M059J (cell line): ENCODE data around the gene SUN3. TPM values are rescaled to one million over a fixed set of nuclear protein-coding genes. Genes with fewer than 3 reads are reported as not detected.
"Not testable (repeated sequence)": the region's sequence is repeated elsewhere in the genome, so short reads cannot be mapped to it uniquely, and the experiment has no call there.

Source experiments
- DNase-seq: peaks from one replicate; pipeline ENCODE4 v3.0.0-alpha.2; 2012; ENCODE audit warnings: low read depth
- total RNA-seq: library from RNA; depleted of rRNA; stranded (reverse); fragments of >200 nt; shearing (Covaris generic); gene quantifications from 2 replicates; pipeline ENCODE4 v1.2.3, GENCODE V29; 2014; rRNA removed

SUN3 gene
- total RNA-seq, 1 experiment from 2014 or later, result 0.59 TPM

- peak; percentile 73 for DNase-seq
Measured at GRCh38 chr7:47945261-47946015, 83.5 kb downstream of the SUN3 start.

GRCh38 chr7:47944536-47945260, 84.2 kb downstream of the SUN3 start:
- no peak for DNase-seq

- DNase-seq, result no peak
Measured at GRCh38 chr7:47943676-47944474, 85.0 kb downstream of the SUN3 start.

GRCh38 chr7:47942651-47943050, 86.3 kb downstream of the SUN3 start:
- not testable (repeated sequence) for DNase-seq

- DNase-seq, result no peak
Measured at GRCh38 chr7:47942132-47942531, 86.8 kb downstream of the SUN3 start.

GRCh38 chr7:47941136-47941844, 87.6 kb downstream of the SUN3 start:
- peak; percentile 88 for DNase-seq

- DNase-seq, result peak; percentile 29
Measured at GRCh38 chr7:47940088-47941013, 88.6 kb downstream of the SUN3 start.

- no peak for DNase-seq
Measured at GRCh38 chr7:47939425-47940036, 89.4 kb downstream of the SUN3 start.

GRCh38 chr7:47938574-47939165, 90.2 kb downstream of the SUN3 start:
- DNase-seq, result peak; percentile 63

- DNase-seq, result no peak
Measured at GRCh38 chr7:47937711-47938573, 91.0 kb downstream of the SUN3 start.

Other genes with a start within 250 kb of the SUN3 start
- 0.02 and 2.7 TPM in 2 replicates for gene PKD1L1, start 80.6 kb downstream of the SUN3 start, total RNA-seq
- 7.5 and 19.4 TPM in 2 replicates for gene HUS1, start 49.5 kb downstream of the SUN3 start, total RNA-seq
- 0.25 and 0.62 TPM in 2 replicates for gene C7orf57, start 6.4 kb upstream of the SUN3 start, total RNA-seq
- gene UPP1, start 60.2 kb upstream of the SUN3 start, total RNA-seq, result 11.7 and 21.1 TPM in 2 replicates
- 0.07 TPM in 1 of 2 replicates, not detected in the other for gene ABCA13, start 142.4 kb upstream of the SUN3 start, total RNA-seq